ENCODE measurements around the gene MRPS31. TPM values are rescaled to one million over a fixed set of nuclear protein-coding genes. Genes with fewer than 3 reads are reported as not detected.
"Not testable (repeated sequence)": the region's sequence is repeated elsewhere in the genome, so short reads cannot be mapped to it uniquely, and the experiment has no call there.

Gene MRPS31
- total RNA-seq, 2 donors from 2014 or later, result 25.6 to 26.0 TPM

- DNase-seq (no peak), ATAC-seq (no peak)
- intact Hi-C loops (cut with DNase I), result loop anchor here in 1 of 2 donors (10.0 kb wide), 1 partner anchor 132 kb away; no protein-coding TSS in a partner anchor
Observed at GRCh38 chr13:40792284-40793051, 21.5 kb upstream of the MRPS31 start.

GRCh38 chr13:40790154-40790616 is 19.2 kb upstream of the MRPS31 start:
- no peak for DNase-seq
- ATAC-seq, result no peak
- intact Hi-C loops (cut with DNase I), result loop anchor here in 1 of 2 donors (10.0 kb wide), 1 partner anchor 135 kb away; no protein-coding TSS in a partner anchor

DNA sequence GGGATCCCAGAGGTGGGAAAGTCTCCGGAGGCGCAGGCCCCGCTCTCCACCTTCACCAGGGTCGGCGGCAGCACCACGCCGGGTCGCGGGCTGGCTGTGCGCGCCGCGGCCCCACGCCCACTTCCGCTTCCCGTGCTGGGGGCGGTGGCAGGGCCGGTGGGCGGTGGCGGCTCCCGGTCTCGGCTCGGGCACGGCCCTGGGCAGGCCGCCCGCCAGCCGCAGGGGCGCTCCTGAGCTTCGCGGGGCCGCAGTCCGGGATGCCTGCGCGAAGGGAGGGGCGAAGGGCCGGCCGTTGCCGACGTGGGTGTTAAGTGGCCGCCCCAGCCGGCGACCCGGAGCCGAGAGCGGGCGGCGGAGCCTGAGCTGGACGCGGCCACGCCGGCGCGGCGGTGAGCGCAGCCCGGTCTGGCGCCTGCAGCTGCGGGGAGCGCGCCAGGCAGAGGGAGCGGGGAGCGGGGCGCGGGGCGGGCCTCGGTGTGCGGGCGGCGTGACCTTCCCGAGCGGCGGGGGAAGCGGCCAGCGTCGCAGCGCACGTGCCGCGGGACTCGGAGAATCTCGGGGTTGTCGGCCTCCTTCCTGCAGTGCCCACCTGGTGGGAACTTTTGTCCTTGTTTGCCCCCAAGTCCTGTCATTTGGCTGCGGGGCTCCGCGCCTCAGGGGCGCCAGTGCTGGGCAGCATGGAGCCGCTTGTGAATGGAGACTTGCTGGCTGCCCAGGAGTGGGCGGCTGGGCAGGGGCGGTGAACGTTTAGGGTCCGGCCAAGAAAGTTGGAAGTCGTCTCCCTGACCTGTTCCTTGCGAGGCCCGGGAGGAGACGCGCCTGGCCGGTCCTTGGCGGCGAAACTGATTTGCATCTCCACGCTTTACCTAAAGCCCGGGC is 18.5 kb upstream of the MRPS31 start, which contains the start of gene SLC25A15:
Gene SLC25A15, plus strand, starts transcription at position 337 of the 879 bp plus-strand sequence. CDS start 3,616 bp downstream, outside the sequence.
- intact Hi-C loops (cut with DNase I), result loop anchor here in 1 of 2 donors (5.0 to 10.0 kb wide), 2 partner anchors 135 to 268 kb away; no protein-coding TSS in a partner anchor
- ATAC-seq, result peak; percentile 97
- DNase-seq, result peak; percentile 90

- intact Hi-C loops (cut with DNase I), result loop anchor here in 1 of 2 donors (5.0 kb wide), 1 partner anchor 269 kb away; no protein-coding TSS in a partner anchor
- DNase-seq, ATAC-seq: not testable (repeated sequence)
Observed at GRCh38 chr13:40788540-40789274, 17.7 kb upstream of the MRPS31 start.

GRCh38 chr13:40787062-40787461 is 16.1 kb upstream of the MRPS31 start:
- no peak for ATAC-seq
- no peak for DNase-seq
- intact Hi-C loops (cut with DNase I), result loop anchor here in 1 of 2 donors (5.0 kb wide), 1 partner anchor 270 kb away; no protein-coding TSS in a partner anchor

- intact Hi-C loops (cut with DNase I), result loop anchor here in 1 of 2 donors (5.0 kb wide), 1 partner anchor 271 kb away; no protein-coding TSS in a partner anchor
- ATAC-seq (no peak), DNase-seq (no peak)
Observed at GRCh38 chr13:40786568-40786996, 15.6 kb upstream of the MRPS31 start.

DNA sequence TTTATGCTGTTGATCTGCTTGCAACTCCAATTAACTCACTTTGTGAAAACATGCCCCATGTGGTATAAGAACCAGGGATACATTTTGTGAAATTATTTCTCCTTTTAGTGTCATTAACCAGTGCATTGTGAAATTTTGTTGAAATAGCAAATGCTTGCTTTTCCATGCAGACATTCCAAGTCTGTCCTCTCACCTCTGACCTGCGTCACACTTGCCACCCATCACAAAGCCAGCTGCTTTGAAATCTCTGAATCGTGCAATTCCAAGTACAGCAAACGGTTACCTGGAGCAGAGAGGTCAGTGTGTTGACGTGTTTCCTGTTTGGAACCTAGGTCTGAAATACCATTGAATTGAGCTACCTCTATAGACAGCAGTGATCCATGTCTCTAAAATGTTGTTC is 13.6 kb upstream of the MRPS31 start:
- no peak for DNase-seq
- ATAC-seq, result no peak
- intact Hi-C loops (cut with DNase I), result no loop called here

DNA sequence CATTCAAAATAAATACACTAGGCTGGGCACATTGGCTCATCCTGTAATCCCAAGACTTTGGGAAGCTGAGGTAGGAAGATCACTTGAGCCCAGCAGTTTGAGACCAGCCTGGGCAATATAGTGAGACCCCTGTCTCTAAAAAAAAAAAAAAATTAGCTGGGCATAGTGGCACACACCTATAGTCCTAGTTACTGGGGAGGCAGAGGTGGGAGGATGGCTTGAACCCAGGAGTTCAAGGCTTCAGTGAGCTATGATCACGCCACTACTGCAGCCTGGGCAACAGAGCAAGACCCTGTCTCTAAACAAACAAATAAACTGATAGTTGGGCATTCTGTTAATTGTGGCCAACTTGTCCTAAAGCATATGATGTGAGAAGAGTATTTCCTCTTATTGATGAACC is 12.0 kb upstream of the MRPS31 start:
- DNase-seq; intact Hi-C loops (cut with DNase I); ATAC-seq: not testable (repeated sequence)

GRCh38 chr13:40781717-40782116 is 10.7 kb upstream of the MRPS31 start:
- ATAC-seq (no peak), DNase-seq (no peak)
- intact Hi-C loops (cut with DNase I), result no loop called here

DNA sequence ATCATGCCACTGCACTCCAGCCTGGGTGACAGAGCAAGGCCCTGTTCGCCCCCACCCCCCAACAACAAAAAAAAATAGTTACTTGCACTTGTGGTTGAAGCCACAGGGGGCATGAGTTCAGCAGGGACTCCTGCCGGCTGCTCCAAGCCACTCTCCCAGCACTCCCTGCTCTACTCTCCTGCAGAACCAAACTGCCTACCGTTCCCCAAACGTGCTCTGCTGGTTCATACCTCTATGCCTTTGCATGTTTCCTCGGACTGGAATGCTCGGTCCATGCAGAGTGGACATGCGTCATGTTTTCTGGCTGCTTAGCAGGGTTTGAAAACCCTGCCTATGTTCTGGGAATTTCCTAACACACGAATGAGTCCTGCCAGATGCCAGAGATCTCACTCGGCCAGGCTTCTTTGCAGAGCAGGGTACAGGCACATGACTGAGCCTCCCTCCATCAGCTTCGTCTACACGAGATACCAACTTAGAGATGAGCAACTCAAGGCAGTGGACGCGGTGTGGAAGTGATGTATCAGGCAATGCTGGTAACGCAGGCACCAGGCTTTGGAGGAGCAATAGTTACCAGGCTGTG is 9.9 kb upstream of the MRPS31 start:
- DNase-seq, result no peak
- intact Hi-C loops (cut with DNase I), result no loop called here
- no peak for ATAC-seq

DNA sequence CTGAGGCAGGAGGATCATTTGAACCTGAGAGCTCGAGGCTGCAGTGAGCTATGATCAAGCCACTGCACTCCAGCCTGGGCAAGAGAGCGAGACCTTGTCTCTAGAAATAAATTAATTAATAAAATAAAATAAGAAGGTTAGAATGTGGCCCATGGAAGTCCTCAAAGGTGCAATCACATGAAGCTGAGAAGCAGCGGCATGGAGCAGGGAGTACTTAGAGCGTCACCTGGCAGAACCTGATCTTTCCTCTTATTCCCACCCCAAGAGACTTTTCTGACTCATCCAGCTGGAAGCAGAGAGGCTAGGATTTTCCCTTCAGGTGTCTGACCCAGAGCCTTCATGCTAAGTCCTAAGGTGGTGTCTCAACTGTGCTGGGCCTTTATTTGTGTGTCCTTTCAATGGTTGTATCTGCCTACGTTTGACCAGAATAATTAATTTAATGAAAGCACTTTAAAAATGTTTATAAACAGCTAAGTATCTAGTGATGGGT is 8.9 kb upstream of the MRPS31 start:
- ATAC-seq, result no peak
- intact Hi-C loops (cut with DNase I), result loop anchor here in 1 of 2 donors (5.0 kb wide), 1 partner anchor 1098 kb away; no protein-coding TSS in a partner anchor
- no peak for DNase-seq

DNA sequence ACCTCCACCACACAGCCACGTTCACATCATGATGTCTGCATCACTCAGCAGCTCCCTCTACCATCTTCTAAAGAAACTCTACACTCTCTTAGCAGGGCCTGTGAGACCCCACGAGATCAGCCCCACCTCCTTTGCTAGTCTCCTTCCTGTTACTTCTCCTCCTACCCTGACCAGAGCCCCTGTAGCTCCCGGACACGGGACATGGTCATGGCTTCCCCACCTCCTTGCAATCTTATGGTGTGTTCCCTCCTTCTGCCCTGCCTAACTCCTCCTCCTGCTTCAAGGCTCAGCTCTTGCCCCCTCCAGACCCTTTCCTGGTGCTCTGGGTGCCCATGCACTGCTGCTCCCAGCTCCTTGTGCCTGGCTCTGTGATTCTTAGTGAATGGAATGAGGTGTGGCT is 8.1 kb upstream of the MRPS31 start:
- no peak for DNase-seq
- intact Hi-C loops (cut with DNase I), result loop anchor here in 1 of 2 donors (5.0 kb wide), 1 partner anchor 1097 kb away; no protein-coding TSS in a partner anchor
- no peak for ATAC-seq

DNA sequence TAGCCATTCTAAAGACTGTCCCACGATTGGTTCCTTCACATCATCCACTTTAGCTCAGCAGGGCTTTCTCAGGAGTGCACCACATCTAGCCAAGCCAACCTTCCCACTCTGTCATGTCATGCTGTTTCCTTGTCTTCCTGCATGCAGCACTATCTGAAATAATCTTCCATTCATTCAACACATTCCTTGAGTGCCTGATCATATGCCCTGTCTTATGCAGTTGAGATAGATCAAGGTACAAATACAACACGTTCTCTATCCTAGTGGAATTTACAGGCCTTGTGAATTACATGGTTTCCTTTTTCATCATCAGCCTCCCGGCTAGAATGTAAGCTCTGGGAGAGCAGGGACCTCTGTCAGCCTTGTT is 6.8 kb upstream of the MRPS31 start:
- ATAC-seq, result peak in 1 of 2 donors; percentile 10
- intact Hi-C loops (cut with DNase I), result loop anchor here in 1 of 2 donors (5.0 kb wide), 1 partner anchor 1095 kb away; no protein-coding TSS in a partner anchor

DNA sequence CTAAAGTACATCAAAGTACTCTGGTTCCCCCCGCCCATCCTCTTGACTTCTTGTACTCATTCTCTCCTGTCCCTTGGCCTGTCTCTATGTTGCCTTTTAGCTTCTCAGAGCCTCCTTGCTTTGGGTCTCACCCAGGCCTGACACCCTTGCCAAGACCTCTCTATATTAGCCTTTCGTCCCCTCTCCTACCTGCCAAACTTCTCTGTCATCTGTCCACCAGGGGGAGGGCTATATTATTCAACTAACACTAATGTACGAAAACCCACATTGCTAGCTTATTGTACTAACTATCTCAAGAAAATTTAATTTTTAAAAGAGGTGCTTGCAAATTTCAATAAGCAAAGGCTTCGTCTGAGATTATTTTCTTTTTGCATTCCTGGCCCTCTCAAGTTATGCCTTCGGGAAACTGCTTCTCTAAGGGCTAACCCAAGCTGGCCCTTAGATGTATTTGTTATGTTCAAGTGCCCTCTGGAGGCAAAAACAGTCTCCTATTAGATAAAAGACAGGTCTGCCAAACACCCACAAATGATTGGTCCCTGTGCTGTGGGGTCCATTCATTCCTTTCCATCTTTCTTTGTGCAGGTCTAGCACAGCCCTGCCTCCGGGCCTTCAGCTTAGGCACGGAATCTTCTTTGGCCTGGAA is 6.3 kb upstream of the MRPS31 start:
- intact Hi-C loops (cut with DNase I), result loop anchor here in 1 of 2 donors (5.0 kb wide), 1 partner anchor 1095 kb away; no protein-coding TSS in a partner anchor
- no peak for DNase-seq
- ATAC-seq, result peak; percentile 84

More for the DNA sequence above, 6.8 kb upstream of the MRPS31 start:
- no peak for DNase-seq

DNA sequence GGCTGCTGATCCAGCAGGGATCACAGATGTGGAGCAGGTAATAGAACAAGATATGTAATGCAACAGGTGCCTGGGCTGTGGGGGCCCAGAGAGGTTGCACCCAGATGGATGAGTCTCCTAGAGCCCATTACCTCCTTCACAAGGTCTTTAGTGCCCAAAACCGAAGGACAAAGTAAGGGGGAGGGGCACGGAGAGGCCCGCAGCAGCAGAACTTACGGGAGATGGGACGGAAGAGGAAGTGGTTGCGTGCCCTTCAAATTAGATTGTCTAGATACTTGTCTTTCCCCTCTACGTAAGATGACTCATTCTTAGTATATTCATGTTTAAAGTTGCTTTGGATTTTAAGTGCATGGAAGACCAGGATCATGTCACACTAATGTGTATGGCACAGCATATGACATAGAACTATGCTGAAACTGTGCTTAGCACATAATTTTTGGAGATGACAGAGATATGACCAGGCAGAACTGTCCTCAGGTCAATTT is 5.7 kb upstream of the MRPS31 start:
- intact Hi-C loops (cut with DNase I), result loop anchor here in 1 of 2 donors (5.0 kb wide), 1 partner anchor 1094 kb away; no protein-coding TSS in a partner anchor
- peak; percentile 47 to 52 for ATAC-seq

DNA sequence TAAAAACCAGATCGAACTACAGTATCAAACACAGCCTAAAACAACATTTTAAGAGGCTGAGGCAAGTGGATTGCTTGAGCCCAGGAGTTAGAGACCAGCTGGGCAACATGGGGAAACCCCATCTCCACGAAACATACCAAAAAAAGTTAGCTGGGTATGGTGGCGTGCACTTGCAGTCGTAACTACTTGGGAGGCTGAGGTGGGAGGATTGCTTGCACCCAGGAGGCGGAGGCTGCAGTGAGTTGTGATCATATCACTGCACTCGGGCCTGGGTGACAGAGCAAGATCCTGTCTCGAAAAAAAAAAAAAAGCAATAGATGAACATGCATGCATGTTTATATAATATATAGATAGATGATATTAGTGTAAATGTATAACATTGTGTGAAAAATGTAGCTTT is 5.2 kb upstream of the MRPS31 start:
- intact Hi-C loops (cut with DNase I), result loop anchor here in 1 of 2 donors (5.0 kb wide), 1 partner anchor 1094 kb away; no protein-coding TSS in a partner anchor
- no peak for ATAC-seq
- DNase-seq, result no peak

More for the DNA sequence above, 5.7 kb upstream of the MRPS31 start:
- DNase-seq, result peak; percentile 27

DNA sequence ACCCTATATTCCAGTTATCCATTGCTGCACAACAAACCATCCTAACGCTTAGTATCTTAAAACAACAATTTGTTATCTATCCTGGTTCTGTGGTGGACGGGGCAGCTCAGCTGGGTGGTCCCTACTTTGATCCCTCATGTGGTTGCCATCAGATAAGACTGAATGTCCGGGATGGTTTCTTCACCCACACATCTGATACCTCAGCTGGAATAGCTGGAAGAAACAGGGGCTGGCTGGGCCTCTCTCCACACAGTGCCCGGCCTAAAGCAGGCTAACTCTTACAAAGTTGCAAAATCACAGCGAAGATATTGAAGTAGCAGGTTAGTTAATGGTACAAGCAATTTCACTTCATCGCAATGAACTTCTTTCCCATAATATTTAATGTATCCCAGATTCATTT is 3.7 kb upstream of the MRPS31 start:
- intact Hi-C loops (cut with DNase I), result loop anchor here in 1 of 2 donors (5.0 kb wide), 1 partner anchor 1092 kb away; no protein-coding TSS in a partner anchor
- DNase-seq, result no peak
- no peak for ATAC-seq
